Keratinocyte (primary cell): ENCODE results near the gene CISD1.

Source experiments
- EZH2 ChIP-seq: IDR thresholded peaks from one replicate; pipeline ENCODE4 v1.6.1; 2012; ENCODE audit warnings: inconsistent platforms, mild to moderate bottlenecking, low read length, moderate library complexity
- TF ChIP-seq, protein P1 (sequence below), 3 experiments: IDR thresholded peaks in 1 of 3; conservative IDR thresholded peaks in 1 of 3; optimal IDR thresholded peaks in 1 of 3; 2 replicates in 2 of 3; 3 replicates in 1 of 3; pipeline versions ENCODE3 to v1.5.1; 2011; ENCODE audit warnings: low read length in 3 of 3, mild to moderate bottlenecking in 3 of 3, moderate library complexity in 2 of 3, control low read depth in 1 of 3, inconsistent platforms in 1 of 3; ENCODE audit not compliant: insufficient read depth in 2 of 3; ENCODE audit errors: extremely low read depth in 1 of 3

DNA sequence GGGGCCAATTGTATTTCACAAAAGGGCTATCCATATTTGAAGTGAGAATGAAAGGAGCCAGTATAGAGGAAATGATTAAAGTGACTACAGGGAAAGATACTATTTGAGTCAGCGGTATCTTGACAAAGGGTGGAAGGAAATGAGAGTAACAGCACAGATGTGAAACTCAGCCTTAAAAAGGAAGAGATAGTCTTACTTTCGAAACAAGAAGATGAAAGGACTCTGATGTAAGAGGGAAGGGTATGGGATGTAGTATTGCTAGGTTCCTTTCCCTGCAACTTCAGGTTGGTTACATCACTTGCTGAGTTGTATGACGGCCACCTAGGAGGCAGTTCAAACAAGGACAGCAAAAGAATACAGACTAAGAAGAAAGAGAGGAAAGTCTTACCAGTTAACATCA, 13.7 kb downstream of the CISD1 start:
- TF ChIP-seq, protein P1, sequence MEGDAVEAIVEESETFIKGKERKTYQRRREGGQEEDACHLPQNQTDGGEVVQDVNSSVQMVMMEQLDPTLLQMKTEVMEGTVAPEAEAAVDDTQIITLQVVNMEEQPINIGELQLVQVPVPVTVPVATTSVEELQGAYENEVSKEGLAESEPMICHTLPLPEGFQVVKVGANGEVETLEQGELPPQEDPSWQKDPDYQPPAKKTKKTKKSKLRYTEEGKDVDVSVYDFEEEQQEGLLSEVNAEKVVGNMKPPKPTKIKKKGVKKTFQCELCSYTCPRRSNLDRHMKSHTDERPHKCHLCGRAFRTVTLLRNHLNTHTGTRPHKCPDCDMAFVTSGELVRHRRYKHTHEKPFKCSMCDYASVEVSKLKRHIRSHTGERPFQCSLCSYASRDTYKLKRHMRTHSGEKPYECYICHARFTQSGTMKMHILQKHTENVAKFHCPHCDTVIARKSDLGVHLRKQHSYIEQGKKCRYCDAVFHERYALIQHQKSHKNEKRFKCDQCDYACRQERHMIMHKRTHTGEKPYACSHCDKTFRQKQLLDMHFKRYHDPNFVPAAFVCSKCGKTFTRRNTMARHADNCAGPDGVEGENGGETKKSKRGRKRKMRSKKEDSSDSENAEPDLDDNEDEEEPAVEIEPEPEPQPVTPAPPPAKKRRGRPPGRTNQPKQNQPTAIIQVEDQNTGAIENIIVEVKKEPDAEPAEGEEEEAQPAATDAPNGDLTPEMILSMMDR (optimal IDR thresholded peaks at IDR 0.05 in 1 of 3, IDR thresholded peaks at IDR 0.05 in 1 of 3, conservative IDR thresholded peaks at IDR 0.05 in 1 of 3; ENCODE audit: extremely low read depth in 1 of 3, insufficient read depth in 2 of 3, low read length in 3 of 3) = no peak
- TF ChIP-seq EZH2 = no peak
